Suprapubic skin (tissue), 4 donors: ENCODE data around the gene PIGQ.

ENCODE experiments used
- EP300 ChIP-seq: sonication (generic); formaldehyde crosslinking; IDR thresholded peaks from one replicate; pipeline ENCODE4 v1.6.1; 2017; ENCODE audit warnings: antibody characterized with exemption
- POLR2A ChIP-seq, 2 donors: fragments of 450-650 bp; IDR thresholded peaks; one replicate each; pipeline ENCODE4 v1.6.1; 2017; ENCODE audit warnings: antibody characterized with exemption in 2 of 2, mild to moderate bottlenecking in 2 of 2, moderate library complexity in 2 of 2
- POLR2AphosphoS5 ChIP-seq, 3 donors: sonication (generic); formaldehyde crosslinking; IDR thresholded peaks; one replicate each; pipeline ENCODE4 v1.6.1; 2017; ENCODE audit warnings: antibody characterized with exemption in 3 of 3
- TF ChIP-seq, protein P1 (sequence below), 2 donors: fragments of 200-600 bp in 1 of 2; fragments of 450-650 bp in 1 of 2; sonication (generic) in 1 of 2; IDR thresholded peaks; one replicate each; pipeline ENCODE4 v1.5.1; 2016 to 2019; ENCODE audit warnings: antibody characterized with exemption in 2 of 2, mild to moderate bottlenecking in 1 of 2, moderate library complexity in 1 of 2

DNA sequence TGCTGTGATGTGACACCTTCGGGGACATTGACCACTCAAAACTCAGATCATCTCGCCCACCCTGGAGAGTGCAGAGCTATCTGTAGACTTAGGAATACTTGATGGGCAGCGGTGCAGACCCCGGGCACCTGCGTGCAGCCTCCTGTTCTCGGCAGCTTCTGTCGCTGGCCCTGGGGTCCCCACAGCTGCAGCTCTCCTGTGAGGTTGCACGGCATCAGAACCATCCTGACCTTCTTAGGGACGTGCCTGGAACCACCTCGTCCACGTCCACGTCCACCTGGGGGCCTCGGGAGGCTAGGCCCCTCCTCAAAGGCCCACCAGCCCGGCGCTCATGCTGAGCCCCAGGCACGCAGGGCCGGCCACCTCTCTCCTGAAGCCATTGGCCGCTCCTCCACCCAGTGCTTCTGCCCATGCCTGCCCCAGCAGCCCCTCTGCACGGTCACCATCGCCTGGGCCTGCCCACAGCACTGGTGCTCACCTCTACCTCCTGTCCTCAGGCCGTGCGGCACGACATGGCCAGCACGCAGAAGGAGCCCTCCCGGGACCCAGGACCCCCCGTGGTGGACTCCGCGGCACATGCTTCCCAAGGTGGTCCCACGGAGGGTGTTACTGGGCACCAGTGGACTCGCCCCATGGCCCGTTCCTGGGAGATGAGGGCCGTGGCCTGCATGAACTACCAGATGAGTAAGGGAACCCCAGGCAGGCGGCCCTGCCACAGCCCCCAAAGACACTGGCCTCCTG is 58.7 kb downstream of the PIGQ start:
- TF ChIP-seq, protein P1, sequence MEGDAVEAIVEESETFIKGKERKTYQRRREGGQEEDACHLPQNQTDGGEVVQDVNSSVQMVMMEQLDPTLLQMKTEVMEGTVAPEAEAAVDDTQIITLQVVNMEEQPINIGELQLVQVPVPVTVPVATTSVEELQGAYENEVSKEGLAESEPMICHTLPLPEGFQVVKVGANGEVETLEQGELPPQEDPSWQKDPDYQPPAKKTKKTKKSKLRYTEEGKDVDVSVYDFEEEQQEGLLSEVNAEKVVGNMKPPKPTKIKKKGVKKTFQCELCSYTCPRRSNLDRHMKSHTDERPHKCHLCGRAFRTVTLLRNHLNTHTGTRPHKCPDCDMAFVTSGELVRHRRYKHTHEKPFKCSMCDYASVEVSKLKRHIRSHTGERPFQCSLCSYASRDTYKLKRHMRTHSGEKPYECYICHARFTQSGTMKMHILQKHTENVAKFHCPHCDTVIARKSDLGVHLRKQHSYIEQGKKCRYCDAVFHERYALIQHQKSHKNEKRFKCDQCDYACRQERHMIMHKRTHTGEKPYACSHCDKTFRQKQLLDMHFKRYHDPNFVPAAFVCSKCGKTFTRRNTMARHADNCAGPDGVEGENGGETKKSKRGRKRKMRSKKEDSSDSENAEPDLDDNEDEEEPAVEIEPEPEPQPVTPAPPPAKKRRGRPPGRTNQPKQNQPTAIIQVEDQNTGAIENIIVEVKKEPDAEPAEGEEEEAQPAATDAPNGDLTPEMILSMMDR (IDR thresholded peaks at IDR 0.05) = no peak
- TF ChIP-seq POLR2A (IDR thresholded peaks at IDR 0.05) (no peak), EP300 (no peak), POLR2AphosphoS5 (IDR thresholded peaks at IDR 0.05) (no peak)
